ENCODE measurements around the gene FBF1. TPM values are rescaled to one million over a fixed set of nuclear protein-coding genes. Genes with fewer than 3 reads are reported as not detected.

FBF1 gene
- total RNA-seq, 2 donors from 2014 or later, result 25.9 to 39.1 TPM

- Histone ChIP-seq H3K9ac (ENCODE audit: extremely low read depth, low read length, poor library complexity, severe bottlenecking) (no peak overlapping the region), H3K4me3 (ENCODE audit: low read length) (no peak overlapping the region), H3K9me3 (ENCODE audit: control insufficient read depth, low read length) (no peaks in the 10 kb centered on the region), H3K27ac (ENCODE audit: low read depth, low read length) (no peak overlapping the region), H3K4me1 (ENCODE audit: control insufficient read depth, insufficient read depth, low read length) (no peaks in the 10 kb centered on the region), H3K36me3 (ENCODE audit: control insufficient read depth, insufficient read depth, low read length) (peaks cover 82% of the 10 kb centered on the region), H3K27me3 (ENCODE audit: control insufficient read depth, insufficient read depth, low read length, poor library complexity, severe bottlenecking) (no peaks in the 10 kb centered on the region)
- no peaks in the 10 kb centered on the region for H3K4me1 Mint-ChIP-seq
- no peaks in the 10 kb centered on the region for H3K9me3 Mint-ChIP-seq
- H3K27ac Mint-ChIP-seq, result no peak overlapping the region
- no peaks in the 10 kb centered on the region for H3K27me3 Mint-ChIP-seq (ENCODE audit: insufficient read depth)
- WGBS, 2 experiments (ENCODE audit: insufficient coverage in 1 of 2, insufficient read length in 1 of 2), result 96 to 100% methylated on average over 7 to 8 of the region's 8 CpGs
- DNase-seq, result no peak
- no peak overlapping the region for H3K4me3 Mint-ChIP-seq
- TF ChIP-seq CTCF (conservative IDR thresholded peaks at IDR 0.05), result no peak
- H3K36me3 Mint-ChIP-seq (ENCODE audit: low read depth), result peaks cover 72% of the 10 kb centered on the region
Observed at GRCh38 chr17:75950855-75951554, 10.2 kb upstream of the FBF1 start.

GRCh38 chr17:75950421-75950820 lies 9.6 kb upstream of the FBF1 start:
- no peak for DNase-seq
- H3K36me3 ChIP-seq (ENCODE audit: control insufficient read depth, insufficient read depth, low read length), result peaks cover 82% of the 10 kb centered on the region
- H3K27me3 Mint-ChIP-seq (ENCODE audit: insufficient read depth), result no peaks in the 10 kb centered on the region
- no peak overlapping the region for H3K9ac ChIP-seq (ENCODE audit: extremely low read depth, low read length, poor library complexity, severe bottlenecking)
- H3K4me1 Mint-ChIP-seq, result no peaks in the 10 kb centered on the region
- TF ChIP-seq CTCF (conservative IDR thresholded peaks at IDR 0.05), result no peak
- no peak overlapping the region for H3K27ac Mint-ChIP-seq
- peaks cover 70% of the 10 kb centered on the region for H3K36me3 Mint-ChIP-seq (ENCODE audit: low read depth)
- no peaks in the 10 kb centered on the region for H3K4me1 ChIP-seq (ENCODE audit: control insufficient read depth, insufficient read depth, low read length)
- H3K4me3 Mint-ChIP-seq, result no peak overlapping the region
- no peaks in the 10 kb centered on the region for H3K27me3 ChIP-seq (ENCODE audit: control insufficient read depth, insufficient read depth, low read length, poor library complexity, severe bottlenecking)
- 90 to 95% methylated on average over 4 to 6 of the region's 6 CpGs for WGBS, 2 experiments (ENCODE audit: insufficient coverage in 1 of 2, insufficient read length in 1 of 2)
- H3K27ac ChIP-seq (ENCODE audit: low read depth, low read length), result no peak overlapping the region
- H3K9me3 Mint-ChIP-seq, result no peaks in the 10 kb centered on the region
- no peak overlapping the region for H3K4me3 ChIP-seq (ENCODE audit: low read length)
- no peaks in the 10 kb centered on the region for H3K9me3 ChIP-seq (ENCODE audit: control insufficient read depth, low read length)

- TF ChIP-seq CTCF (conservative IDR thresholded peaks at IDR 0.05), result no peak
- Mint-ChIP-seq H3K4me3 (no peak overlapping the region), H3K36me3 (ENCODE audit: low read depth) (peaks cover 50% of the 10 kb centered on the region), H3K4me1 (peaks cover 8% of the 10 kb centered on the region), H3K9me3 (no peaks in the 10 kb centered on the region), H3K27me3 (ENCODE audit: insufficient read depth) (no peaks in the 10 kb centered on the region), H3K27ac (no peak overlapping the region)
- Histone ChIP-seq H3K27ac (ENCODE audit: low read depth, low read length) (no peak overlapping the region), H3K4me3 (ENCODE audit: low read length) (no peak overlapping the region), H3K9ac (ENCODE audit: extremely low read depth, low read length, poor library complexity, severe bottlenecking) (no peak overlapping the region), H3K36me3 (ENCODE audit: control insufficient read depth, insufficient read depth, low read length) (peaks cover 71% of the 10 kb centered on the region), H3K4me1 (ENCODE audit: control insufficient read depth, insufficient read depth, low read length) (no peaks in the 10 kb centered on the region), H3K27me3 (ENCODE audit: control insufficient read depth, insufficient read depth, low read length, poor library complexity, severe bottlenecking) (no peaks in the 10 kb centered on the region), H3K9me3 (ENCODE audit: control insufficient read depth, low read length) (no peaks in the 10 kb centered on the region)
- WGBS, 2 experiments (ENCODE audit: insufficient coverage in 1 of 2, insufficient read length in 1 of 2), result 94 to 100% methylated on average over 1 of the region's 2 CpGs
- no peak for DNase-seq
Observed at GRCh38 chr17:75945211-75945610, 4.4 kb upstream of the FBF1 start.

Data from endodermal cell (in vitro differentiated cells).